ENCODE measurements around the gene SLC5A10.
"Not testable (repeated sequence)": the region's sequence is repeated elsewhere in the genome, so short reads cannot be mapped to it uniquely, and the experiment has no call there.

The SLC5A10 gene

GRCh38 chr17:18948476-18949006, 3.4 kb upstream of the SLC5A10 start:
- no peak for DNase-seq

GRCh38 chr17:18949566-18949965, 2.4 kb upstream of the SLC5A10 start:
- no peak for DNase-seq

GRCh38 chr17:18950346-18950745, 1.6 kb upstream of the SLC5A10 start:
- no peak for DNase-seq

GRCh38 chr17:18950944-18951905, 740 bp upstream of the SLC5A10 start:
- DNase-seq = no peak

- DNase-seq = no peak
These were observed 1.3 kb downstream of the SLC5A10 start for GRCh38 chr17:18953231-18953728.

GRCh38 chr17:18954321-18954720, 2.4 kb downstream of the SLC5A10 start:
- DNase-seq = no peak

- DNase-seq = no peak
These were observed 3.0 kb downstream of the SLC5A10 start for GRCh38 chr17:18955009-18955408.

- not testable (repeated sequence) for DNase-seq
These were observed 4.1 kb downstream of the SLC5A10 start for GRCh38 chr17:18956021-18956420.

- no peak for DNase-seq
These were observed 4.6 kb downstream of the SLC5A10 start for GRCh38 chr17:18956581-18956980.

- no peak for DNase-seq
These were observed 5.9 kb downstream of the SLC5A10 start for GRCh38 chr17:18957831-18958230.

GRCh38 chr17:18958611-18959010, 6.6 kb downstream of the SLC5A10 start:
- DNase-seq = no peak

- no peak for DNase-seq
These were observed 7.3 kb downstream of the SLC5A10 start for GRCh38 chr17:18959071-18959844.

GRCh38 chr17:18959845-18960240, 7.9 kb downstream of the SLC5A10 start:
- no peak for DNase-seq

GRCh38 chr17:18960241-18960665, 8.3 kb downstream of the SLC5A10 start:
- DNase-seq = no peak

GRCh38 chr17:18960803-18961511, 9.0 kb downstream of the SLC5A10 start:
- peak; percentile 56 to 77 (median 66) for DNase-seq

GRCh38 chr17:18961634-18962493, 9.9 kb downstream of the SLC5A10 start:
- DNase-seq = no peak

- no peak for DNase-seq
These were observed 10.5 kb downstream of the SLC5A10 start for GRCh38 chr17:18962494-18962815.

GRCh38 chr17:18963126-18964017, 11.4 kb downstream of the SLC5A10 start:
- no peak for DNase-seq

GRCh38 chr17:18964018-18964351, 12.0 kb downstream of the SLC5A10 start:
- no peak for DNase-seq

GRCh38 chr17:18964550-18964949, 12.6 kb downstream of the SLC5A10 start:
- no peak for DNase-seq
